ENCODE data around the gene CDC14B.

CDC14B gene

DNA sequence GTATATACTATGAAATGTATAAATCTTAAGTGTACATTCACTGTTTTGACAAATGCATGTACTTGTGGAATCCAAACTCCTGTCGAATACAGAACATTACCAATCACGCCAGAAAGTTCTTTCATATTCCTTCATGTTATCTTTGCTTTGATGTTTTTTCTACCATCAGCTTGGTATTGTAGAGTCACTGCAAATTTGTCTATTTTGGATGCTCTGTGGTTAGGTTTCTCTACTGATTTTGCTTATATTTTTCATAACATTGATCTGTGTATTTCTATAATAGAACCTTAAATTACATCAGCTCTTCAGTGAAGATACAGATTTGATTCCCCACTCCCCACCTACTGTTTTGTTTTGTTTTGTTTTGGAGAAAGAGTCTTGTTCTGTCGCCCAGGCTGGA lies 138.9 kb downstream of the CDC14B start:
- no peak for DNase-seq

DNA sequence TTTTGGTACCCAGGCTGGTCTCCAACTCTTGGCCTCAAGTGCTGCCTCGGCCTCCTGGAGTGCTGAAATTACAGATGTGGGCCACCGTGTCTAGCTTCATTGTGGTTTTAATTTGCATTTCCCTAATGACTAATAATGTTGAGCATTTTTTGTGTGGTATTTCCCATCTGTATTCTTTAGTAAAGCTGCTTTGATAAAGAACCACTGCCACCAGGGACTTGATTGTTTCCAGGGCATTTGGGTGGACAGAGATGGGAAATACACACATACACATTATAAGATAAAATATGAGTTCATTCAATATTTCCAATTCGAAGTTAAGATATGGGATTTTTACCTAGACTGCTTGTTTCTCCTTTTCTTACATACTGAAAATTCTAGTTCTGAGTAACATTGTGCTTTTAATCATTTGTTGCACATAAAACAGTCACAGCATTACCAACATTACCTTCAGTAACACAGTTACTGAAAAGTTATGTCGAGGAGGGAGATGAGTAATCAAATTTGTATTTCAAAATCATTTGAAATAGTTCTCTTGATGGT lies 140.7 kb downstream of the CDC14B start:
- DNase-seq = peak; percentile 47

DNA sequence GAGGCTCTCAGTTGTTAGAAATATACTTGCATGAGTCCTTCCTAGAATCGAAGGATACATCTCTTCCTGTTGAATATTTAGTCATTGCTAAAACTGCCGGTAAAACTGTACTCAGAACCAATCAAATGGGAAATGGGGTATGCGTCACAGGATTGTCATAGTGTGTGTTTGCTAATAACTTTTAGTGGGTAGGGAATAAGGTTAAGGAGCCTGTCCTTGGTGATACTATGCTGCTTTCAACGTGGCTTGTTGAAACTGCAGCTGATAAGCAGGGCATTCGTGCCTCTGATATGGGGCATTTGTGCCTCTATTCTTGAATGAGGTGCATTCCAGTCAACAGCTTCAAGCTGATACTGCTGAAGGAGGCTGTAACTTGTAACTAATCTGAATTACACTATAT lies 143.1 kb downstream of the CDC14B start:
- DNase-seq = no peak

DNA sequence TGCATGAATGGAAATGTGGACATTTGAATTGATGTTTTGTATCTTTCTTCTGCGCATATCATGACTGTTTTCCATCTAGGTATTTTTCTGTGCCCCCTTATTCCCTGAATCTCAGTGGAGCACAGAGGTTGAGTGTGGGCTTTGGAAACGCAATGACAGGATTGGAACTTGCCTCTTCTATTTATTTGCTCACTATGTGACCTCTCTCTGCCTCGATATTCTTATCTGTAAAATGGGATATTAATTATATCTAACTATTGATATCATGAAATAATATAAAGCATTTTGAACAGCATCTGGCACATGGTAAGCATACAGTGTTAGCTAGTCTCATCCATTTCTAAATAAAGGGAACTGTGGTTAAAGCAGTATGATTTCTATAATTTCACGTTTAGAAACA lies 143.6 kb downstream of the CDC14B start:
- DNase-seq = no peak

DNA sequence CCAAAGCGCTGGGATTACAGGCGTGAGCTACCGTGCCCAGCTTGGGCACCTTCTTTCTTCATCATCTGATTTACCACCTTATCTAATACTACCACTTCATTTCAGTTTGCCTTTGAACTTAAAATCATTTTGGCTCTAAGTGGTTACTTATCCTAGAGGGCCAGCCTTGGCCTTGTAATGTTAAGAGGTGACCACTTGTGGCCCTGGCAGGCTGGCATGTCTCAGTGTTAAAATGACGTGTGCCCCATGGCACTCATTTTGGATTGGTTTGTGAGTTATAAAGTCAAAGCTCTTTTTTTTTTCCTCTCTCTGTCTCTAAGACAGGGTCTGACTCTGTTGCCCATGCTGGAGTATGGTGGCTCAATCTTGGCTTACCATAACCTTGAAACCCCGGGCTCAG lies 151.9 kb downstream of the CDC14B start:
- DNase-seq = no peak

DNA sequence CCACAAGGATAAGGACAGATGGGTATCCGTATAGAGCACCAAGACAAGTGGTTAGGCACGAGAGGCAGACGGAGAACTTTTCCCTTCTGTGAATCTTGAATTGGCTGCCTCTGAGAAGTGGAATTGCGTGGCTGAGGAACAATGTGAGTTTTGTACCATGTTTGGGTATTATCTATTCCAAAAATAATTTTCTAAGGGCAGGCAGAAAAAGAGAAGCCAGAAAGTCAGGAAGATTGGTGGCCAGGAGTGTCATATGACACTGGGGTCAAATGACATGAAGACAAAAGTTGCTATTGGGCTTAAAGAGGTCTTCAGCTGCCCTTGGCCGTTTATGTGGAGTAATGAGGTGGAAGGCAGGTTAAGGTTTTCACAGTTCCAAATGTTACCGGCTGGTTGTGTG lies 155.2 kb downstream of the CDC14B start:
- DNase-seq = no peak

DNA sequence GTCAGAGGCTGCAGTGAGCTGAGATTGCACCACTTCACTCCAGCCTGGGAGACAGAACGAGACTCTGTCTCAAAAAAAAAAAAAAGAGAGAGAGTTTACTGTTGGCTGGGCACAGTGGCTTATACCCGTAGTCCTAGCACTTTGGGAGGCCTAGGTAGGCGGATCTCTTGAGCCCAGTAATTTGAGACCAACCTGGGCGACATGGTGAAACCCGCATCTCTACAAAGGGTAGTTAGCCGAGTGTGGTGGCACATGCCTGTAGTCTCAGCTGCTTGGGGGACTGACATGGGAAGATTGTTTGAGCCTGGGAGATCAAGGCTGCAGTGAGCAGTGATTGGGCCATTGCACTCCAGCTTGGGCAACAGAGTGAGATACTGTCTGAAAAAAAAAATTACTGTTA lies 157.1 kb downstream of the CDC14B start:
- no peak for DNase-seq

DNA sequence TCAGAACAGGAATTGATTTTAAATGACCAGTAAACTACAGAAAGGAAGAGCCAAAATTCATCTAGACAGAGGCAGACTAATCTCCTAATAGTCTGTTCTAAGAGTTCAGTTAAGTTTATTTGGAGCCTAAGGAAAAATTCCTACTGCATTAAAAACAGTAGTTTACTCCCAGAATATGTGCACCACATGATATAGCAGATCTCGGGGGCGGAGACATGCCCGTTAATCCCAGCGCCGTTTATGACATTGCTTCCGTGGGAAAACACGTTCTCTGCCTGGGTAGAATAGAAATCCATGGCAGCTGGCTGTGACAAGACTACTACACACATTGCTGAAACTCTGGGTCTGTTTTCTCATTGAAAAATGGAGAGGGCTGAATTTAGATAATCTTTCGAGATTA lies 158.3 kb downstream of the CDC14B start:
- no peak for DNase-seq

DNA sequence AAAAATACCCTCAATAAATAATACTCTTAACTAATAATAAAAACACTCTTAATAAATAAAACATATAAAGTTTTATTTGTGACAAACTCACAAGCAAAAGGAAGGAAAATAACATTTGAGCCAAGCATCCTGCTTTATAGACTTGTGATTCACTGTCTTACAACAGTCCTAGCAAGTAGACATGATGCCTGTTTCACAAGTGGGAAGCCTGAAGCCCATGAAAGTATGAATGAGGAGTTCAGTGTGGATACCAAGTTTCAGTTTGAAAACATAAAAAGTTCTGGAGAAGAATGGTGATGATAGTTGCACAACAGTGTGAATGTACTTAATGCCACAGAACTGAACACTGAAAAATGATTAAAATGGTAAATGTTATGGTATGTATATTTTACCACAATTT lies 158.8 kb downstream of the CDC14B start:
- DNase-seq = no peak

DNA sequence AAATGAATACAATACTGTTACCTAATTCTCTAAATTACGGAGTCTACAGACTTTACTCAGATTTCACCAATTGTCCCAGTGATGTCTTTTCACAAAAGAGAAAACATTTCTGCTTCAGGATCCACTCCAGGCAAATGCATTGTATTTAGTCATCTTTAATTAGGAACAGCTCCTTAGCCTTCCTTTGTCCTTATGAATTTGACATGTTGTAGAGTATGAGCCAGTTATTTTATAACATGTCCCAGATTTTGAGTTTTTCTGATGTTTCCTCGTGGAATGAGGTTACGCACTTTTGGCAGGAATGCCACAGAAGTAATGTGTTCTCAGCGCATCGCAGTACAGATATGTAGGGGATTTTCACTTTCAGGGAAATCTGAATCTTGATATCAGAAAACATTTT lies 159.2 kb downstream of the CDC14B start:
- DNase-seq = no peak

DNA sequence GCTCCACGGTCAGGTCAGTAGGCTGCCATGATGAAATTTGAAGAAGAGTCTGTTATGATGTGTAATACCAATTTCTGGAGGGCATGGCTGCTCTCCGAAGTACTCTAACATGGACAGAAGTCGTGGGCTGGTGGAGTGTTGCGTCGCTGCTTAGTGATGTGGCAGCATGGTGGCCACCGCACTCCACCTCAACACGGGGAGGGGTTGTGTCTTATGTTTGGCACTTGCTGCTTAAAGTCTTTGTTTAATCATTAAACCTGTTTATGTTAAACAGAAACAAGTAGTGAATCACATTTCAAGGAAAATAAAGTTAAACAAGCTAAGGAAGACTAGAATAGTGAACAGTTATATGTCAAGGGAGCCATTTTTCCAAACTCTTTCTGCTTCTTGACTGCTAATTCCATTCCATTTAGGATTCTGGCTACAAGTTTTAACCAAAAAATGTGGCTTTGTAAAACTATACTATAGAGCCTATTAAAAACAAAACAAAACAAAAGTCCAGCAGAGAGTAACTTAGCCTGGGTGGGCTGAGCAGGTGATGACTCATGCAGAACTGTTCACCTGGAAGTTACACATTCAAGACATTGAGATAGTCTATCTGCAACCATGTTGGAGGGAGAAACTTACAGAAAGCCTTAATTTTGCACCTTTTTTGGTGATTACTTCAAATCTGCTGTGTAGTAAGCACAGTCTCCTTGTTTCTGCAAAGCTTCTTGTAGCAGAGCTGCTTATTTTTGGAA lies 160.2 kb downstream of the CDC14B start:
- no peak for DNase-seq

DNA sequence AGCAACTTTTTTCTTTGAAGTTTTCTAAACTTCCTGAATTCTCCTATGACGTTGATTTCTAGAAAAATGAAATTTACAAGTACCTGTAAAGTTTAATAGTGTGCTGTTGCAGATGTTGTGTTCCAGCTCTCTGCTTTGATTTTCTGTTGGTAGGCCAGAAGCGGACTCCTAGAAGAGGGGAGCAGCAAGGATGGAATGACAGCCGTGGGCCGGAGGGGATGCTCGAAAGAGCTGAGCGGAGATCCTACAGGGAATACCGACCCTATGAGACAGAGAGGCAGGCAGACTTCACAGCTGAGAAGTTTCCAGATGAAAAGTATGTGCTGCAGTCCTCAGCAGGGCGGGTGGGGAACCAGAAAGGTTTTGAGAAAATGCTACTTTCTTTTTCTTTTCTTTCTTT lies 161.4 kb downstream of the CDC14B start:
- DNase-seq = no peak

DNA sequence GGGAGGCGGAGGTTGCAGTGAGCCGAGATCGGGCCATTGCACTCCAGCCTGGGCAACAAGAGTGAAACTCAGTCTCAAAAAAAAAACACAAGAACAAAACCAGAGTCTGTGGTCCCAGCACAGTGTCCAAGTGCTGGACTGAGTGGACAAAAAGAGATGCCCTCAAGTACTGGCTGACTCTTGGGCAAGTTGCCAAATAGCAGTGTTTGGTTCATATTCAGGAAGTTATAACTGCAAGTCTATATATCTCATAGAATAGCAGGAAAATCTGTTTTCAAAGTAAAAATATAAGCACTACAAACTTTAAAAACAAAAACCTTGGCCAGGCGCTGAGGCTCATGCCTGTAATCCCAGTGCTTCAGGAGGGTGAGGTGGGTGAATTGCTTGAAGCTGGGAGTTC lies 162.4 kb downstream of the CDC14B start:
- no peak for DNase-seq

DNA sequence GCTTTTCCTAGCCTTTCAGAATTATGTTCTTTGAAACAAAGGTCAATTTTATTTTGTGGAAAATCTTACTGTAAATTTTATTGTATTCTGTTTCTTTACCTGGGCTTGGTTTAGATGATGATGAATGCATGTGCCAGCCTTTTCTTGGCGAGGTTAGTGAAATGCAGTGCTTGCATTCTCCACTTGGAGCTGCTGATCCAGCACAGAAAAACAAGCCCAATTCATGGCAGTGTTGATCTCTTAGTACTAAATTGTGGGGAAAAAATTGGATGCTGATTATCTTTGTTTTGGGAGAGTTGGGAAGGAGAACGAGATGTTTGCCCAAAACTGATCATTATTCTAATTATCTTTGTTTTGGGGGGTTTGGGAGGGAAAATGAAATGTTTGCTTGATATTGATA lies 166.0 kb downstream of the CDC14B start:
- DNase-seq = no peak

DNA sequence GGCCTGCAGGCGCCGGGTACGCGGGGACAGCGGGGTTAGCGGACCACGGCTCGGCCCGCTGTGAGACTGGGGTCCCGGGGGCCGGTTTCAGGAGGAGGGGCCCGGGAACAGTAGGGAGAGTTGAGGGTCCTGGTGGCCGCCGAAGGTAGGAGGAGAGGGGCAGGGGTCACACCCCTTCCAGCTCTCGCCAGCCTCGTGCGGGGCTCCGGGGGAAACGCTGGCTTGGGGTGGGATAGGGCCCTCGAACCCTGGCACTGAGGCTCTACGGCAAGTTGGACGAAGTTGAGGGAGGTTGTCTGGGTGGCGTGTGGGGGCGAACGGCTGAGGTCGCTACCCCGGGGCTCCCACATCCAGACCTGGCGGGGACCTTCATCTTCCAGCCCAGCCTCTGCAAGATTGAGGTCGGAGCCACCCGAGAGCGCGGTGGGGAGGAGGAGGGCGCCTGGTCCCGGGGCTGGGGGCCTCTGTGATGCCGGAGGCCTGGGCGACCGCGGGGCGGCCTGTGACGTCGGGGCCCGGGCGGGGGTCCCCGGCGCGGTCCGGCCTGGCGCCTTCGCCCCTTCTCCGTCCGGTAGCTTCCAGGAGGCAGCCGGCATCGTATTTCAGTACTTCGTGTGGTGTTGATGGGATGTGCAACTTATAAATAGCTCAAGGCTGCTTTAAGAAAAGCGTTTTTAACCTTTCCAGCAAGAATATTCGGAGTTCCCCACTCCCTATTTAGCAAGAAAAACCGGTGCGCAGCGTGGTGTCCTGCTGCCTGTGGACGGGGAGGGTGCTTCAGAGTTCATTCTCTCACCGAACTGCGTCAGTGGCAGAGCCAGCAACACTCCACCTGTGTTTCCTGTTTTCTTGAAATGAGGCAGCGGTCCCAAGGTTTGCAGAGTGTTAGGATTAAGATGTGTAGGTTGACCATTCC lies 168.8 kb downstream of the CDC14B start:
- peak; percentile 45 for DNase-seq
